IMR-90 (cell line): ENCODE data around the gene ADAMTS6. TPM values are rescaled to one million over a fixed set of nuclear protein-coding genes. Genes with fewer than 3 reads are reported as not detected.
A peak's percentile ranks its signal among the peaks of the same experiment; 100 is the strongest.

Experiments
- ATAC-seq: fragments of 200-7000 bp; cut with Tn5 transposase; 2 replicates; pipeline ENCODE4 v1.9.1; 2020; ENCODE audit warnings: low read depth, mild to moderate bottlenecking, moderate library complexity
- BruUV-seq: library from RNA; stranded (reverse); fragments of 400-500 nt; replicated peaks from 2 replicates; lab custom pipeline; 2021; lab: Mats Ljungman, UMichigan
- CTCF ChIA-PET: fragments of 300-600 bp; formaldehyde crosslinking; extraction: SDS; loops from one replicate; lab custom pipeline; 2021; ENCODE audit warnings: antibody characterized with exemption; lab: Yijun Ruan, JAX
- POLR2A ChIA-PET: fragments of 300-600 bp; sonication (Branson Sonifier 250); formaldehyde crosslinking; loops from one replicate; lab custom pipeline; 2022; ENCODE audit warnings: antibody characterized with exemption; ENCODE audit not compliant: unreplicated experiment; lab: Charles Lee
- DNase-seq: peaks from one replicate; pipeline ENCODE4 v3.0.0; 2013
- H2AFZ ChIP-seq: replicated peaks from 2 replicates; pipeline ENCODE3; 2013; ENCODE audit warnings: low read length, mild to moderate bottlenecking; ENCODE audit not compliant: poor library complexity
- H2AK5ac ChIP-seq: 2 replicates; pipeline ENCODE4 v1.6.1; 2013; ENCODE audit warnings: low read depth, low read length, inconsistent platforms
- H2AK9ac ChIP-seq: replicated peaks from 2 replicates; pipeline ENCODE3; 2013; ENCODE audit warnings: mild to moderate bottlenecking, low read depth, low read length, moderate library complexity; ENCODE audit not compliant: poor library complexity
- H2BK120ac ChIP-seq: 2 replicates; pipeline ENCODE4 v1.6.1; 2013; ENCODE audit warnings: low read depth, low read length, inconsistent platforms
- H2BK15ac ChIP-seq: 3 replicates; pipeline ENCODE4 v1.6.1; 2013; ENCODE audit warnings: low read depth, low read length, inconsistent platforms
- H2BK20ac ChIP-seq: 2 replicates; pipeline ENCODE4 v1.6.1; 2013; ENCODE audit warnings: low read depth, mild to moderate bottlenecking, inconsistent platforms, low read length, moderate library complexity
- H2BK5ac ChIP-seq: 2 replicates; pipeline ENCODE4 v1.6.1; 2013; ENCODE audit warnings: mild to moderate bottlenecking, low read depth, low read length, inconsistent platforms; ENCODE audit not compliant: poor library complexity, severe bottlenecking
- H3K14ac ChIP-seq: replicated peaks from 2 replicates; pipeline ENCODE4 v1.6.1; 2013; ENCODE audit warnings: low read depth, low read length, inconsistent platforms
- H3K18ac ChIP-seq: 2 replicates; pipeline ENCODE4 v1.6.1; 2013; ENCODE audit warnings: low read depth, low read length, control low read depth
- H3K23ac ChIP-seq: 2 replicates; pipeline ENCODE4 v1.6.1; 2013; ENCODE audit warnings: low read depth, low read length, inconsistent platforms
- H3K27ac ChIP-seq: 2 replicates; pipeline ENCODE4 v1.5.1; 2013; ENCODE audit warnings: mild to moderate bottlenecking, control low read depth, low read length; ENCODE audit not compliant: insufficient read depth
- H3K27me3 ChIP-seq: 2 replicates; pipeline ENCODE4 v1.6.1; 2013; ENCODE audit warnings: low read length; ENCODE audit not compliant: control insufficient read depth, insufficient read depth
- H3K36me3 ChIP-seq: 2 replicates; pipeline ENCODE4 v1.6.1; 2013; ENCODE audit warnings: low read length, mixed read lengths; ENCODE audit not compliant: control insufficient read depth, insufficient read depth
- H3K4ac ChIP-seq: 2 replicates; pipeline ENCODE4 v1.6.1; 2013; ENCODE audit warnings: low read depth, low read length, inconsistent platforms
- H3K4me1 ChIP-seq: 2 replicates; pipeline ENCODE4 v1.6.1; 2013; ENCODE audit warnings: low read length, mixed read lengths; ENCODE audit not compliant: control insufficient read depth, insufficient read depth
- H3K4me2 ChIP-seq: 2 replicates; pipeline ENCODE4 v1.6.1; 2013; ENCODE audit warnings: low read depth, mild to moderate bottlenecking, control low read depth, low read length, moderate library complexity
- H3K4me3 ChIP-seq: 2 replicates; pipeline ENCODE4 v1.5.1; 2013; ENCODE audit warnings: low read depth, mild to moderate bottlenecking, control low read depth, low read length, moderate library complexity; ENCODE audit not compliant: insufficient read depth
- H3K56ac ChIP-seq: 2 replicates; pipeline ENCODE4 v1.6.1; 2013; ENCODE audit warnings: low read length, inconsistent platforms; ENCODE audit not compliant: insufficient read depth; ENCODE audit errors: extremely low read depth
- H3K79me1 ChIP-seq, 2 experiments: 2 replicates each; pipeline ENCODE4 v1.6.1; 2013; ENCODE audit warnings: low read length in 2 of 2, inconsistent platforms in 1 of 2, low read depth in 1 of 2
- H3K9ac ChIP-seq: 2 replicates; pipeline ENCODE4 v1.6.1; 2013; ENCODE audit warnings: low read depth, low read length, control low read depth
- H3K9me1 ChIP-seq: 2 replicates; pipeline ENCODE4 v1.6.1; 2013; ENCODE audit warnings: low read length, inconsistent platforms; ENCODE audit not compliant: insufficient read depth
- H3K9me3 ChIP-seq: 2 replicates; pipeline ENCODE4 v1.6.1; 2013; ENCODE audit warnings: low read length; ENCODE audit not compliant: control insufficient read depth, insufficient read depth
- H4K20me1 ChIP-seq: 2 replicates; pipeline ENCODE4 v1.6.1; 2013; ENCODE audit warnings: low read length, inconsistent platforms; ENCODE audit not compliant: insufficient read depth
- H4K5ac ChIP-seq: 2 replicates; pipeline ENCODE4 v1.6.1; 2013; ENCODE audit warnings: mild to moderate bottlenecking, low read depth, low read length, control low read depth
- H4K8ac ChIP-seq, 2 experiments: 2 replicates each; pipeline ENCODE4 v1.6.1; 2013; ENCODE audit warnings: low read depth in 2 of 2, low read length in 2 of 2, control low read depth in 1 of 2, inconsistent platforms in 1 of 2
- H4K91ac ChIP-seq: 2 replicates; pipeline ENCODE4 v1.6.1; 2013; ENCODE audit warnings: low read depth, low read length, inconsistent platforms; ENCODE audit not compliant: insufficient read depth
- BHLHE40 ChIP-seq: fragments of 150-350 bp; IDR thresholded peaks from 2 replicates; pipeline ENCODE4 v1.6.1; 2016; ENCODE audit warnings: mild to moderate bottlenecking, low read depth, low read length
- CEBPB ChIP-seq: IDR thresholded peaks from 2 replicates; pipeline ENCODE4 v1.6.1; 2012; ENCODE audit warnings: low read depth, low read length, improper control_type of control experiment
- CHD1 ChIP-seq: IDR thresholded peaks from 2 replicates; pipeline ENCODE4 v1.6.1; 2012; ENCODE audit warnings: low read depth, low read length, improper control_type of control experiment
- CTCF ChIP-seq: conservative IDR thresholded peaks from 2 replicates; pipeline ENCODE4 v1.5.1; 2012; ENCODE audit warnings: mild to moderate bottlenecking, low read depth, low read length, improper control_type of control experiment
- ELK1 ChIP-seq: fragments of 150-350 bp; IDR thresholded peaks from 2 replicates; pipeline ENCODE4 v1.6.1; 2016; ENCODE audit warnings: low read depth, mild to moderate bottlenecking, low read length, moderate library complexity, borderline replicate concordance
- FOS ChIP-seq: fragments of 150-350 bp; IDR thresholded peaks from 2 replicates; pipeline ENCODE4 v1.6.1; 2016; ENCODE audit warnings: low read depth, low read length
- MAFK ChIP-seq: IDR thresholded peaks from 2 replicates; pipeline ENCODE4 v1.6.1; 2012; ENCODE audit warnings: low read depth, low read length, improper control_type of control experiment
- MAZ ChIP-seq: IDR thresholded peaks from 2 replicates; pipeline ENCODE4 v1.6.1; 2012; ENCODE audit warnings: low read depth, mild to moderate bottlenecking, low read length, improper control_type of control experiment, moderate library complexity, borderline replicate concordance
- MXI1 ChIP-seq: IDR thresholded peaks from 2 replicates; pipeline ENCODE4 v1.6.1; 2012; ENCODE audit warnings: low read depth, mild to moderate bottlenecking, low read length, moderate library complexity, borderline replicate concordance
- NFE2L2 ChIP-seq: fragments of 150-350 bp; IDR thresholded peaks from 2 replicates; pipeline ENCODE4 v1.6.1; 2016; ENCODE audit warnings: low read depth, mild to moderate bottlenecking, low read length
- POLR2A ChIP-seq: IDR thresholded peaks from 2 replicates; pipeline ENCODE4 v1.6.1; 2012; ENCODE audit warnings: mild to moderate bottlenecking, low read depth, low read length
- RAD21 ChIP-seq: IDR thresholded peaks from 2 replicates; pipeline ENCODE4 v1.6.1; 2012; ENCODE audit warnings: low read length, improper control_type of control experiment
- RCOR1 ChIP-seq: IDR thresholded peaks from 2 replicates; pipeline ENCODE4 v1.6.1; 2012; ENCODE audit warnings: mild to moderate bottlenecking, low read length, improper control_type of control experiment; ENCODE audit not compliant: insufficient replicate concordance
- RFX5 ChIP-seq: IDR thresholded peaks from 2 replicates; pipeline ENCODE4 v1.8.0; 2012; ENCODE audit warnings: low read depth, mild to moderate bottlenecking, low read length, moderate library complexity
- SMC3 ChIP-seq: fragments of 150-350 bp; IDR thresholded peaks from 2 replicates; pipeline ENCODE4 v1.6.1; 2016; ENCODE audit warnings: low read depth, mild to moderate bottlenecking, antibody characterized with exemption, low read length, moderate library complexity
- USF2 ChIP-seq: fragments of 150-350 bp; IDR thresholded peaks from 2 replicates; pipeline ENCODE4 v1.6.1; 2017; ENCODE audit warnings: mild to moderate bottlenecking, antibody characterized with exemption, low read length, low read depth
- WGBS, 2 experiments: methylation state at CpG; one replicate each; pipeline versions ENCODE4 v1.1.5 to v1.1.7; 2013; ENCODE audit warnings: missing lambda C conversion rate in 2 of 2; ENCODE audit not compliant: insufficient read length in 1 of 2; ENCODE audit errors: extremely low coverage in 2 of 2; 5-methylcytosine and 5-hydroxymethylcytosine counted together
- dilution Hi-C: fragments of 300-500 bp; cut with HindIII; formaldehyde crosslinking; loops from one replicate; pipeline ENCODE4 v1.14.3; 2018; ENCODE audit warnings: low sequenced_read_pairs; ENCODE audit not compliant: unreplicated experiment
- in situ Hi-C: fragments of 300-500 bp; cut with MboI; formaldehyde crosslinking; loops from 3 replicates; pipeline ENCODE4 v1.14.3; 2019; ENCODE audit warnings: low sequenced_read_pairs, inconsistent platforms, mixed read lengths
- intact Hi-C: fragments of 100-400 bp; cut with micrococcal nuclease; formaldehyde crosslinking; loops from 2 replicates; pipeline ENCODE4 v1.10.0; 2022
- polyA plus RNA-seq, 3 experiments: library from polyadenylated mRNA; depleted of rRNA; stranded (reverse); fragments of >200 nt; gene quantifications; 2 replicates each; pipeline ENCODE4 v1.2.3, GENCODE V29; 2012; ENCODE audit warnings: low replicate concordance in 1 of 3
- total RNA-seq: library from RNA; depleted of rRNA; stranded (reverse); fragments of >200 nt; gene quantifications from 2 replicates; pipeline ENCODE4 v1.2.3, GENCODE V29; 2012

The ADAMTS6 gene
- total and polyA plus RNA-seq, 2 of the 4 experiments (the other 2 are of a cell fraction): 23.9 to 173 TPM

- Histone ChIP-seq H4K8ac (0 out of 4 replicates have a peak overlapping the region, but pooled peaks of 1 of the 2 experiments have one; percentile 40), H4K5ac (no peak overlapping the region), H3K9me3 (no peaks in the 10 kb centered on the region), H3K36me3 (peaks cover 4% of the 10 kb centered on the region), H2BK15ac (0 out of 3 replicates have a peak overlapping the region, but pooled peaks have one; percentile 38), H3K23ac (peak overlapping the region; percentile 28; the same call in 1 of the 2 replicates), H2BK5ac (peak overlapping the region; percentile 25), H3K9ac (no peak overlapping the region), H2BK120ac (no peak overlapping the region), H4K91ac (no peak overlapping the region), H3K56ac (no peak overlapping the region), H3K4ac (peak overlapping the region; percentile 28), H3K27me3 (no peaks in the 10 kb centered on the region), H3K4me1 (peaks cover 6% of the 10 kb centered on the region), H3K14ac (no peak overlapping the region), H2AK5ac (no peak overlapping the region), H4K20me1 (no peaks in the 10 kb centered on the region), H3K79me1 (peaks cover 0 to 4% of the 10 kb centered on the region in 2 experiments; a peak in 1 of 4 replicates), H3K4me2 (no peak overlapping the region), H2BK20ac (peak overlapping the region; percentile 48; the same call in 1 of the 2 replicates), H3K9me1 (peaks cover 3% of the 10 kb centered on the region; the same call in 1 of the 2 replicates), H2AK9ac (peak overlapping the region; percentile 66), H3K27ac (no peak overlapping the region), H2AFZ (no peak overlapping the region), H3K4me3 (no peak overlapping the region), H3K18ac (peak overlapping the region; percentile 5; the same call in 1 of the 2 replicates)
- dilution Hi-C loops (no loop called here), intact Hi-C loops (no loop called here), in situ Hi-C loops (no loop called here)
- no peak for DNase-seq
- no TSS peak for BruUV-seq
- TF ChIP-seq POLR2A: no peak
- TF ChIP-seq CTCF: no peak
- no peak for TF ChIP-seq ELK1
- no peak for TF ChIP-seq MAZ
- no peak for TF ChIP-seq SMC3
- TF ChIP-seq BHLHE40: no peak
- TF ChIP-seq RFX5: no peak
- no peak for TF ChIP-seq NFE2L2
- TF ChIP-seq RCOR1: no peak
- TF ChIP-seq CHD1: no peak
- TF ChIP-seq MAFK: no peak
- no peak for TF ChIP-seq RAD21
- no peak for TF ChIP-seq CEBPB
- TF ChIP-seq USF2: no peak
- TF ChIP-seq MXI1: no peak
- TF ChIP-seq FOS: no peak
- no peak for ATAC-seq
- CTCF ChIA-PET: interaction anchor here (1.1 kb wide), 2 partner anchors 9 to 23 kb away, joined by 3 read pairs; no protein-coding TSS in a partner anchor
- 100% methylated on average over 2 of the region's 3 CpGs; no CpG with 5 or more reads in 1 of the 2 experiments for WGBS, 2 experiments
- POLR2A ChIA-PET: no interaction called here
Measured at GRCh38 chr5:65262096-65262495, 219.6 kb downstream of the ADAMTS6 start.
